Mucosa of descending colon (tissue), 3 donors: Measurements from ENCODE around the gene UQCRQ. TPM values are rescaled to one million over a fixed set of nuclear protein-coding genes. Genes with fewer than 3 reads are reported as not detected.

Experiments
- ATAC-seq: fragments of 200-7000 bp; cut with Tn5 transposase; one replicate; pipeline ENCODE4 v1.9.1; 2020; ENCODE audit warnings: mild to moderate bottlenecking, moderate library complexity
- DNase-seq, 3 donors: peaks; one replicate each; pipeline ENCODE4 v3.0.0-alpha.2; 2020
- H3K36me3 ChIP-seq: fragments of 200-600 bp; one replicate; pipeline ENCODE4 v1.8.0; 2021; ENCODE audit warnings: low read depth, mild to moderate bottlenecking
- H3K4me1 ChIP-seq: fragments of 200-600 bp; one replicate; pipeline ENCODE4 v1.8.0; 2021; ENCODE audit warnings: low read depth, mild to moderate bottlenecking
- H3K4me3 ChIP-seq: fragments of 200-600 bp; one replicate; pipeline ENCODE4 v1.8.0; 2021; ENCODE audit warnings: mild to moderate bottlenecking
- H3K9me3 ChIP-seq: fragments of 200-600 bp; one replicate; pipeline ENCODE4 v1.8.0; 2021; ENCODE audit warnings: mild to moderate bottlenecking
- intact Hi-C, 2 donors: fragments of 100-400 bp; cut with DNase I in 1 of 2; cut with micrococcal nuclease in 1 of 2; formaldehyde crosslinking; loops; one replicate each; pipeline versions ENCODE4 v1.11.0 to v1.11.1; 2022; cut with DNase I, micrococcal nuclease
- total RNA-seq, 3 donors: library from RNA; stranded (reverse); fragmentation: NEBNext Ultra II Directional in 2 of 3; extraction: Animal tissue kit (Norgen Biotek cat#: 25700) in 2 of 3; gene quantifications; one replicate each; pipeline versions ENCODE4 v1.2.1 to v1.2.4, GENCODE V29; 2021 to 2023
- TF ChIP-seq, protein P1 (sequence below): fragments of 200-600 bp; IDR thresholded peaks from one replicate; pipeline ENCODE4 v1.8.0; 2022; ENCODE audit warnings: antibody characterized with exemption, mild to moderate bottlenecking
- donor health status: DM: no; HTN: no; CAD: no; lungs with moderate emphysema.
- donor health status: DM: no; HTN: no; CAD: no.
- donor health status: DM: no; HTN: yes; CAD: no.

The UQCRQ gene
- total RNA-seq, 3 donors from 2014 or later = 448 to 727 (median 690) TPM

DNA sequence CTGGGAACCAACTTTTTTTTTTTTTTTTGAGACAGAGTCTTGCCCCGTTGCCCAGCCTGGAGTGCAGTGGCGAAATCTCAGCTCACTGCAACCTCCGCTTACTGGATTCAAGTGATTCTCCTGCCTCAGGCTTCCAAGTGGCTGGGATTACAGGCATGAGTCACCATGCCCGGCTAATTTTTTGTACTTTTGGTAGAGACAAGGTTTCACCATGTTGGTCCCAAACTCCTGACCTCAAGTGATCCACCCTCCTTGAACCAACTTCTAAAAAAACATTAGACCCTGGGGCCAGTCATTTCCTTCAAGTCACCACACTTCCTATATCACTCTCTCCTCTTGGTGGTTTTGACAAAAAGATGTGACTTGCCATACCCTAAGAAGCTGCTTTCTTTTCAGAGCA lies 25.1 kb upstream of the UQCRQ start:
- intact Hi-C loops = no loop called here
- peaks cover 41% of the 10 kb centered on the region for H3K4me1 ChIP-seq
- TF ChIP-seq, protein P1, sequence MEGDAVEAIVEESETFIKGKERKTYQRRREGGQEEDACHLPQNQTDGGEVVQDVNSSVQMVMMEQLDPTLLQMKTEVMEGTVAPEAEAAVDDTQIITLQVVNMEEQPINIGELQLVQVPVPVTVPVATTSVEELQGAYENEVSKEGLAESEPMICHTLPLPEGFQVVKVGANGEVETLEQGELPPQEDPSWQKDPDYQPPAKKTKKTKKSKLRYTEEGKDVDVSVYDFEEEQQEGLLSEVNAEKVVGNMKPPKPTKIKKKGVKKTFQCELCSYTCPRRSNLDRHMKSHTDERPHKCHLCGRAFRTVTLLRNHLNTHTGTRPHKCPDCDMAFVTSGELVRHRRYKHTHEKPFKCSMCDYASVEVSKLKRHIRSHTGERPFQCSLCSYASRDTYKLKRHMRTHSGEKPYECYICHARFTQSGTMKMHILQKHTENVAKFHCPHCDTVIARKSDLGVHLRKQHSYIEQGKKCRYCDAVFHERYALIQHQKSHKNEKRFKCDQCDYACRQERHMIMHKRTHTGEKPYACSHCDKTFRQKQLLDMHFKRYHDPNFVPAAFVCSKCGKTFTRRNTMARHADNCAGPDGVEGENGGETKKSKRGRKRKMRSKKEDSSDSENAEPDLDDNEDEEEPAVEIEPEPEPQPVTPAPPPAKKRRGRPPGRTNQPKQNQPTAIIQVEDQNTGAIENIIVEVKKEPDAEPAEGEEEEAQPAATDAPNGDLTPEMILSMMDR = no peak
- DNase-seq (no peak), ATAC-seq (no peak)
- no peaks in the 10 kb centered on the region for H3K36me3 ChIP-seq
- no peak overlapping the region for H3K4me3 ChIP-seq
- no peaks in the 10 kb centered on the region for H3K9me3 ChIP-seq

DNA sequence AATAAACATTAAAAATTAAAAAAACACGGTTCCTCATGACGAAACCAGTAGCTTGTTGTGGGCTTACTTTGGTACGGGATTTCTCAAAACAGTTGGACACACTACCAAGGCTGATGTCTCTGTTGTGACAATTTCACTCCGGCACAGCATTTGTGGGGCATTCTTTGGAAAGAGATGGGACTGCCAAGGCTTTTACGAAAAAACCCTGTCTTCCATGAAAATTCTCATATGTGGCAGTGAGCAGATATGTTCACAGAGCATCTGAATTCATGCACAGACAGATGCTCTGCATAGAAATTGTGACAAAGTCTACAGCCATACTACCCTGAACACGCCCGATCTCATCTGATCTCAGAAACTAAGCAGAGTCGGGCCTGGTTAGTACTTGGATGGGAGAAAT lies 18.2 kb upstream of the UQCRQ start:
- no peaks in the 10 kb centered on the region for H3K36me3 ChIP-seq
- TF ChIP-seq, protein P1 = no peak
- no peak for ATAC-seq
- no peaks in the 10 kb centered on the region for H3K4me1 ChIP-seq
- no peak for DNase-seq
- no peaks in the 10 kb centered on the region for H3K9me3 ChIP-seq
- H3K4me3 ChIP-seq = no peak overlapping the region
- intact Hi-C loops = no loop called here

DNA sequence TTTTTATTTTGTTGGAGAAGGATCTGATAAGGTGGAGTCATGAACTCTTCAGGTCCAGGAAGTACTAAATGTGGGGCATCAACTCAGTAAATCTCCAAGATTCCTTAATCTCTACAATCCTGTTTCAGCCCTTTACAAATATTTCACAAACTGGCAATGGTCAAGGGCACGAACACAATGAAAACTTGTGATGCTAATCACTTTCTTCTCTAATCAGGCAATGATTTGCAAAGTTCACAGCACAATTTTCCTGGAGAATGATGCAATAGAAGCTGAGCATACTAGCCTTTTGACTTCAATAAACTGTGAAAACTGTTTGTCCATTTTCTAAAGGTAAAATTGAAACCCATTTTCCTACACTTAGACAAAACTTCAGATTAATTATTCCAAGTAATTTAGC lies 17.1 kb upstream of the UQCRQ start:
- ATAC-seq (no peak), DNase-seq (no peak)
- Histone ChIP-seq H3K9me3 (no peaks in the 10 kb centered on the region), H3K4me3 (no peak overlapping the region), H3K36me3 (no peaks in the 10 kb centered on the region), H3K4me1 (no peaks in the 10 kb centered on the region)
- TF ChIP-seq, protein P1 = no peak
- intact Hi-C loops = no loop called here

DNA sequence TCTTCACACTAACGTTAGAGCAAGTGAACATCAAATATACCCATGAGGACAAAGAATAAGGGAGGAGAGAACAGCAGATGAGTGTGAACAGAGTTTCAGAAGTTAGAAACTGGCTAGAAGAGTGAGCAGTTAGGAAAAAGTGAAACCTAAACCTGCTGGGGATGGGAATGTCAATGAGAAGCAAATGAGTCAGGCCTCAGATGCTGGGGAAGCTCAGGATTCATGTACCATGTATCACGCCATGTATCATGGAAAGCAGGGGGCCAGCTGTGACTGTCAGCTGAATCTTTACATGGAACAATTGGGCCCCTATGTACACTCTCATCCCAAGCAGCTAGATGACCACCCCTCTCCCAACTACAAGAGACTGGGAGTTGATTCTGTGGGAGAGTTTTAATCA lies 16.4 kb upstream of the UQCRQ start:
- DNase-seq = no peak
- TF ChIP-seq, protein P1 = no peak
- H3K36me3 ChIP-seq = no peaks in the 10 kb centered on the region
- no peaks in the 10 kb centered on the region for H3K4me1 ChIP-seq
- ATAC-seq = no peak
- no peaks in the 10 kb centered on the region for H3K9me3 ChIP-seq
- no peak overlapping the region for H3K4me3 ChIP-seq
- intact Hi-C loops = no loop called here

DNA sequence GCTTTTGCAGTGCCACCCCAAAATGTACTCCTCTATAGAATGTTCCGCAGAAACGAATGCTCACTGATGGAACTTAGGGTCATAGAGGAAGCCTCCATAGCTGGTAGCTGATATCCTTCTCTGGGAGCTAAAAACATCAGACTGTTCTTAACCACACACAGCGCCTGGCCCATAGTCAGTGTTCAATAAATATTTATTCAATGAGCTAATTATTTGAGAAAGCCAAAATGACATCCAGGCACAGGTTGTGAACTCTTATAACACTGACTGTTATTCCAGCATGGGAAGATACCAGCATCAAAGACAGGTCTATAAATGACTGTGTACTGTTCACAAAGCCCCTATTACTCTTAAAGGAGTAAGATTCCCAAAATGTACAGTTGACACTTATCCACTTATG lies 13.1 kb upstream of the UQCRQ start:
- no peak for ATAC-seq
- Histone ChIP-seq H3K4me3 (no peak overlapping the region), H3K4me1 (no peaks in the 10 kb centered on the region), H3K9me3 (no peaks in the 10 kb centered on the region), H3K36me3 (no peaks in the 10 kb centered on the region)
- no peak for DNase-seq
- intact Hi-C loops = no loop called here
- TF ChIP-seq, protein P1 = no peak

DNA sequence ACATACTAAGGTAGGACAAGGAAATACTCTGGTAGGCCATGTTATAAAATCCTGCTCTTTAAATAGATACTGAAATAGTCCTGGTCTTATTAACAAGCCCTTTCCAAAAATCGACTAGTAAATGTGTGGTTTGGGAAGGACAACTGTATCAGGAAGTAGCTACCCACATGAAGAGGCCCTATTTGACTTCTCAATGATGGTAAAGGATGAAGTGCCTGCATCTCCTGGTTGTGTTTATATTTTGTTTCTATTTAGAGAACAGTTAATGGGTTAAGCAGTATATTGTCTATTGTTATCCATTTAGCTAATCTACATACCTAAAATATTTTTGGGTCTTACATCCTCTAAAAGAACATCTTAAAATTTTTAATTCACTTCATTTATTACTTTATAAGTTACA lies 12.7 kb upstream of the UQCRQ start:
- intact Hi-C loops = no loop called here
- Histone ChIP-seq H3K36me3 (no peaks in the 10 kb centered on the region), H3K4me3 (no peak overlapping the region), H3K9me3 (no peaks in the 10 kb centered on the region), H3K4me1 (no peaks in the 10 kb centered on the region)
- no peak for ATAC-seq
- TF ChIP-seq, protein P1 = no peak
- no peak for DNase-seq
